SJSA1 (cell line): ENCODE results near the gene CAMK1G. TPM values are rescaled to one million over a fixed set of nuclear protein-coding genes. Genes with fewer than 3 reads are reported as not detected.

Experiments used
- DNase-seq, 2 experiments: peaks; one replicate each; pipeline ENCODE4 v3.0.0-alpha.2; 2015 to 2020; ENCODE audit warnings: low spot score in 2 of 2, low read depth in 1 of 2
- H3K27ac ChIP-seq: fragments of 250-450 bp; sonication (Bioruptor Pico); 2 replicates; pipeline ENCODE4 v1.5.1; 2020; ENCODE audit warnings: mild to moderate bottlenecking, moderate library complexity
- H3K27me3 ChIP-seq: fragments of 250-450 bp; sonication (Bioruptor Pico); replicated peaks from 2 replicates; pipeline ENCODE4 v1.5.1; 2020; ENCODE audit warnings: mild to moderate bottlenecking, moderate library complexity
- H3K36me3 ChIP-seq: fragments of 250-450 bp; sonication (Bioruptor Pico); 2 replicates; pipeline ENCODE4 v1.5.1; 2020; ENCODE audit warnings: mild to moderate bottlenecking
- H3K4me1 ChIP-seq: fragments of 250-450 bp; sonication (Bioruptor Pico); replicated peaks from 2 replicates; pipeline ENCODE4 v1.6.1; 2021; ENCODE audit warnings: mild to moderate bottlenecking
- H3K4me3 ChIP-seq: fragments of 250-450 bp; sonication (Bioruptor Pico); 2 replicates; pipeline ENCODE4 v1.5.1; 2020; ENCODE audit warnings: mild to moderate bottlenecking
- H3K9me3 ChIP-seq: fragments of 250-450 bp; sonication (Bioruptor Pico); replicated peaks from 2 replicates; pipeline ENCODE4 v1.5.1; 2020; ENCODE audit warnings: mild to moderate bottlenecking
- total RNA-seq: library from RNA; depleted of rRNA; stranded (reverse); fragments of >200 nt; shearing (Covaris generic); gene quantifications from 2 replicates; pipeline ENCODE4 v1.2.3, GENCODE V29; 2014; rRNA removed

CAMK1G gene
- total RNA-seq, 1 experiment from 2014 or later = 0.11 TPM

GRCh38 chr1:209652121-209652735 lies 68.7 kb downstream of the CAMK1G start, which contains the start of gene LAMB3:
Gene LAMB3, minus strand, starts transcription at chr1:209652425. Its CDS starts 1,481 bp downstream, at chr1:209650944.
- peaks cover 65% of the 10 kb centered on the region for H3K4me1 ChIP-seq
- H3K27ac ChIP-seq = peak within 1 kb of the TSS; percentile 66
- H3K27me3 ChIP-seq = no peaks in the 10 kb centered on the region
- no peak for DNase-seq
- no peaks in the 10 kb centered on the region for H3K36me3 ChIP-seq
- H3K9me3 ChIP-seq = no peaks in the 10 kb centered on the region
- no peak within 1 kb of the TSS for H3K4me3 ChIP-seq

GRCh38 chr1:209652873-209653401 lies 69.4 kb downstream of the CAMK1G start:
- Histone ChIP-seq H3K36me3 (no peaks in the 10 kb centered on the region), H3K27me3 (no peaks in the 10 kb centered on the region), H3K4me1 (peaks cover 68% of the 10 kb centered on the region), H3K9me3 (no peaks in the 10 kb centered on the region), H3K27ac (no peak overlapping the region), H3K4me3 (no peak overlapping the region)
- DNase-seq = peak; percentile 44 to 63

GRCh38 chr1:209653915-209654351 lies 70.4 kb downstream of the CAMK1G start:
- H3K36me3 ChIP-seq = no peaks in the 10 kb centered on the region
- no peaks in the 10 kb centered on the region for H3K27me3 ChIP-seq
- no peaks in the 10 kb centered on the region for H3K9me3 ChIP-seq
- H3K27ac ChIP-seq = no peak overlapping the region
- peaks cover 59% of the 10 kb centered on the region for H3K4me1 ChIP-seq
- DNase-seq = no peak
- no peak overlapping the region for H3K4me3 ChIP-seq

GRCh38 chr1:209655411-209656231 lies 72.1 kb downstream of the CAMK1G start:
- no peak for DNase-seq
- no peak overlapping the region for H3K27ac ChIP-seq

GRCh38 chr1:209657140-209657879 lies 73.8 kb downstream of the CAMK1G start:
- Histone ChIP-seq H3K4me3 (no peak overlapping the region), H3K27ac (peak overlapping the region; percentile 77), H3K36me3 (no peaks in the 10 kb centered on the region), H3K4me1 (peaks cover 39% of the 10 kb centered on the region), H3K27me3 (no peaks in the 10 kb centered on the region), H3K9me3 (no peaks in the 10 kb centered on the region)
- peak; percentile 44 to 64 for DNase-seq

More at GRCh38 chr1:209655411-209656231, 72.1 kb downstream of the CAMK1G start:
- Histone ChIP-seq H3K9me3 (no peaks in the 10 kb centered on the region), H3K4me3 (no peak overlapping the region), H3K36me3 (no peaks in the 10 kb centered on the region), H3K27me3 (no peaks in the 10 kb centered on the region), H3K4me1 (peaks cover 49% of the 10 kb centered on the region)

GRCh38 chr1:209657918-209658317 lies 74.4 kb downstream of the CAMK1G start:
- H3K9me3 ChIP-seq = no peaks in the 10 kb centered on the region
- no peaks in the 10 kb centered on the region for H3K27me3 ChIP-seq
- H3K4me1 ChIP-seq = peaks cover 36% of the 10 kb centered on the region
- peak overlapping the region; percentile 77 for H3K27ac ChIP-seq
- H3K36me3 ChIP-seq = no peaks in the 10 kb centered on the region
- no peak overlapping the region for H3K4me3 ChIP-seq
- no peak for DNase-seq

GRCh38 chr1:209659909-209660308 lies 76.4 kb downstream of the CAMK1G start:
- H3K36me3 ChIP-seq = no peaks in the 10 kb centered on the region
- H3K4me1 ChIP-seq = peaks cover 29% of the 10 kb centered on the region
- no peak for DNase-seq

GRCh38 chr1:209661071-209661470 lies 77.6 kb downstream of the CAMK1G start:
- Histone ChIP-seq H3K4me3 (no peak overlapping the region), H3K36me3 (no peaks in the 10 kb centered on the region), H3K4me1 (peaks cover 25% of the 10 kb centered on the region), H3K27ac (no peak overlapping the region), H3K27me3 (no peaks in the 10 kb centered on the region), H3K9me3 (no peaks in the 10 kb centered on the region)
- DNase-seq = no peak

More at GRCh38 chr1:209659909-209660308, 76.4 kb downstream of the CAMK1G start:
- H3K9me3 ChIP-seq = no peaks in the 10 kb centered on the region
- H3K27me3 ChIP-seq = no peaks in the 10 kb centered on the region
- no peak overlapping the region for H3K27ac ChIP-seq
- H3K4me3 ChIP-seq = no peak overlapping the region

GRCh38 chr1:209662879-209663327 lies 79.4 kb downstream of the CAMK1G start:
- Histone ChIP-seq H3K9me3 (no peaks in the 10 kb centered on the region), H3K4me1 (peaks cover 7% of the 10 kb centered on the region; the same call in 1 of the 2 replicates), H3K4me3 (no peak overlapping the region), H3K27ac (no peak overlapping the region), H3K36me3 (no peaks in the 10 kb centered on the region), H3K27me3 (no peaks in the 10 kb centered on the region)
- no peak for DNase-seq

Other genes with a start within 250 kb of the CAMK1G start
- gene LAMB3, start 68.7 kb downstream of the CAMK1G start, total RNA-seq = 2.1 and 4.1 TPM in 2 replicates
- not detected in 2 replicates for gene G0S2, start 91.7 kb downstream of the CAMK1G start, total RNA-seq
- gene HSD11B1, start 121.1 kb downstream of the CAMK1G start, total RNA-seq = 0.13 TPM in 1 of 2 replicates, not detected in the other
- gene TRAF3IP3, start 172.3 kb downstream of the CAMK1G start, total RNA-seq = not detected in 2 replicates
- gene C1orf74, start 200.8 kb downstream of the CAMK1G start, total RNA-seq = 3.5 and 4.1 TPM in 2 replicates
- not detected in 2 replicates for gene IRF6, start 222.4 kb downstream of the CAMK1G start, total RNA-seq
- 3.7 and 6.9 TPM in 2 replicates for gene UTP25, start 244.3 kb downstream of the CAMK1G start, total RNA-seq